Fibroblast of skin of back (primary cell): ENCODE measurements around the gene PAX2. TPM values are rescaled to one million over a fixed set of nuclear protein-coding genes. Genes with fewer than 3 reads are reported as not detected.
A peak's percentile ranks its signal among the peaks of the same experiment; 100 is the strongest.
"Not testable (repeated sequence)": the region's sequence is repeated elsewhere in the genome, so short reads cannot be mapped to it uniquely, and the experiment has no call there.

Experiments used
- DNase-seq: peaks from one replicate; pipeline ENCODE4 v3.0.0-alpha.2; 2013
- polyA plus RNA-seq, 2 experiments: library from polyadenylated mRNA; unstranded; fragments of 120-200 nt; gene quantifications; one replicate each; pipeline ENCODE4 v1.2.1, GENCODE V29; 2013; ENCODE audit not compliant: insufficient read length in 2 of 2

PAX2 gene
- not detected for polyA plus RNA-seq (2013, experiment 1 of 2; ENCODE audit: insufficient read length)
- polyA plus RNA-seq (2013, experiment 2 of 2; ENCODE audit: insufficient read length), result not detected

DNA sequence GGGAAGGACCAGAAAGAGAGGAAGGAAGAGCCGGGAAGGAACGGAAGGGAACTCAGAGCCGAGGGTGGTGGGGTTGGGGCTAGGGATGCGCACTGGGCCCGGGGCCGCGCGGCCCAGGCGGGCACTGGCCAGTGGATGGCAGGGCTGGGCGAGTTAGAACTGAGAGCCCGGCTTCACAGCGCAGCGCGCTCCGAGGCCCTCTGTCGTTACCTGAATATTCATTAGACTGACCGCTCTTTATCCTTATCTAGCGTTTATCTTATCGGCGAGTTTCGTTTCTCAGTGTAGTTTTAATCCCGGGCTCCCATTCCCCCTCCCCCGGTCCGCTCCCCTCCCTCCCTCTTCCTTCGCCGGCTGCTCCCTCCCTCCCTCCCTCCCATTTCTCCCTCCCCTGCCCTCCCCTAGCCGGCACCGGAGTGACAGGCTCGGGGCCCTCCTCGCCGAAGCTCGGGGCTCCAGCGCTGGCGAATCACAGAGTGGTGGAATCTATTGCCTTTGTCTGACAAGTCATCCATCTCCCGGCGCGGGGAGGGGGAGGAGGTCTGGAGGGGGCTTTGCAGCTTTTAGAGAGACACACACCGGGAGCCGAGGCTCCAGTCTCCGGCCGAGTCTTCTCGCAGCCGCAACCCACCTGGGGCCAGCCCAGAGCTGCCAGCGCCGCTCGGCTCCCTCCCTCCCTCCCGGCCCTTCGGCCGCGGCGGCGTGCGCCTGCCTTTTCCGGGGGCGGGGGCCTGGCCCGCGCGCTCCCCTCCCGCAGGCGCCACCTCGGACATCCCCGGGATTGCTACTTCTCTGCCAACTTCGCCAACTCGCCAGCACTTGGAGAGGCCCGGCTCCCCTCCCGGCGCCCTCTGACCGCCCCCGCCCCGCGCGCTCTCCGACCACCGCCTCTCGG, at the start of gene PAX2:
Gene PAX2 (plus strand): TSS at position 596 of the 895 bp plus-strand sequence. CDS start 679 bp downstream, outside the sequence.
- DNase-seq, result no peak

DNA sequence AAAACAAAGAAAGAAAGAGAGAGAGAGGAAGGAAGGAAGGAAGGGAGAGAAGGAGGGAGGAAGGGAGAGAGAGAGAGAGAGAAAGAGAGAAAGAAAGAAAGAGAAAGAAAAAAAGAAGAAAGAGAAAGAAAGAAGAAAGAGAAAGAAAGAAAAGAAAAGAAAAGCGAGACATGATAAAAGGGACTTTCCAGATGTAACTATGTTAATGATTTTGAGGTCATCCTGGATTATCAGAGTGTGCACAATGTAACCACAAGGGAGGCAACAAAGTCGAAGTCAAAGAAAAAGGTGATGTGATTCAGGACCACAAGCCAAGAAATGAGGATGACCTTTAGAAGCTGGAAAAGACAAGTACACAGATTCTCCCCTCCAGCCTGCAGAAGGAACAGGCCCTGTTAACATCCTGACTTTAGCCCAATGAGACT, 48.9 kb upstream of the PAX2 start:
- DNase-seq, result no peak

DNA sequence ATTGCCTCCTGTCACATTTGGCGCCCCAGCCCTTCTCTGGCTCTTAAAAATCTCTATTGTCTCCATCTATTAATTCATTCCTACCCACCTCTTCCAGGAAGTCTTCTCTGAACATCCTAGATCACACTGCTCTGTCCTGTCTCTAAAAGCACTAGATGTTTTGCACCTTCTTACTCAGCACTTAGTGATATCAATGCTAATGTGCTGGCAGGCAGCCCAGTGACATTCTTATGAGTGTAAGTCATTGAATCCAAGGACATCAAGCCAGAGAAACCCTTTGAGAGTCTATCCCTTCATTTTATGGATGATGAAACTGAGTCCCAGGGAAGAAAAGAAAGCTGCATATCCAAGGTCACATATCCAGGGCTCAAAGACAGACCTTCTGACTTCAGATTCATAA, 48.3 kb upstream of the PAX2 start:
- peak; percentile 60 for DNase-seq

DNA sequence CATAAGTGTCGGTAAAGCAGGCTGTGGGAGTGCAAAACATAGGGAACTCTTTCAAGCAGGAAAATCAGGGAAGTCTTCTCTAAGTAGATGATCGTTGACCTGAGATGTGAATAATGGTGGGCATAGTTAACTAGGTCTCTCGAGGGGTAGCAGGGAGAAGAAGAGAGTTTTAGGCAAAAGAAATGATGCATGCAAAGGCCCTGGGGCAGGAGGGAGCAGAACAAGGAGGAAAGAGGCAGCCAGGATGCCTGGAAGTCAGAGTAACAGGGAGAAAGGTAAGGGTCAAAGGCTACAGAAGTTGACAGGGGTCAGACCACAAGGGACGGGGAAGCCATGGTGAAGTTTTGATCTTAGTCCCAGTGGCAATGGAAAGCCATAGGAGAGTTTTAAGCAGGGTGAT, 47.8 kb upstream of the PAX2 start:
- no peak for DNase-seq

DNA sequence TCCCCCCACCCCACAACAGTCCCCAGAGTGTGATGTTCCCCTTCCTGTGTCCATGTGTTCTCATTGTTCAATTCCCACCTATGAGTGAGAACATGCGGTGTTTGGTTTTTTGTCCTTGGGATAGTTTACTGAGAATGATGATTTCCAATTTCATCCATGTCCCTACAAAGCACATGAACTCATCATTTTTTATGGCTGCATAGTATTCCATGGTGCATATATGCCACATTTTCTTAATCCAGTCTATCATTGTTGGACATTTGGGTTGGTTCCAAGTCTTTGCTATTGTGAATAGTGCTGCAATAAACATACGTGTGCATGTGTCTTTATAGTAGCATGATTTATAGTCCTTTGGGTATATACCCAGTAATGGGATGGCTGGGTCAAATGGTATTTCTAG, 43.7 kb upstream of the PAX2 start:
- not testable (repeated sequence) for DNase-seq

DNA sequence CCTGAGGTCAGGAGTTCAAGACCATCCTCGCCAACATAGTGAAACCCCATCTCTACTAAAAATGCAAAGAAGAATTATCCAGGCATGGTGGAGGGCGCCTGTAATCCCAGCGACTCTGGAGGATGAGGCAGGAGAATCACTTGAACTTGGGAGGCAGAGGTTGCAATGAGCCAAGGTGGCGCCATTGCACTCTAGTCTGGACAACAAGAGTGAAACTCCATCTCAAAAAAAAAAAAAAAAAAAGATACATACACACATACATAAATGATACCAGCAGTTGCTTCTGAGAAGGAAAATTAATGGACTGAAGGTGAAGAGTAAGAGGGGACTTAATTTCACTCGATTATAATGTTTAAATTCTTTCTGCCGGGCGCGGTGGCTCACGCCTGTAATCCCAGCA, 40.2 kb upstream of the PAX2 start:
- no peak for DNase-seq

DNA sequence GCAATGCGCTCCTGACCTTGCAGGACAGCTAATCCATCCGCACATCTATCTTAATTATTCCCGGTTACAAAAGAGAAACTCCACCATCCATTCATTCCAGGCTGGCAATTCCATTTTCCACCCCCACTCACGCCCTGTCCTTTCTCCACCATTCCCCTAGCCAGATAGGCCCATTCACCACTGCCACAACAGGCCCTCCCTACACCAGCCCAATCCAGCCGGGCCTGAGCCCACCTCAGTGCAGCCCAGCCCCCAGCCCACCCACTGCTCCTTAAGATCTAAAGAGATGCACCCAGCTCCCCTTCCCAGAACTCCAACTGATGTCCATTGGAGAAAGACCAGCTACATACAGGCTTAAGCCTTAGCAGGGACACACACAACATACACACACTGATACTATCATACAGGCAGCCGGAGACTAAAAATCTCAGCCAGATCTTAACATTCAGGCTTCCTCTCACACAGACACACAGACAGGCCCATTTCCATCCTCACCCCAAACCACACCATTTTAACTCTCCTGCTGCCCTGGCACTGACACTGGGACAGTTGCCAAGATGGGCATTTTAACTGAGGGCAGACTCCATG, 38.0 kb upstream of the PAX2 start:
- DNase-seq, result no peak

DNA sequence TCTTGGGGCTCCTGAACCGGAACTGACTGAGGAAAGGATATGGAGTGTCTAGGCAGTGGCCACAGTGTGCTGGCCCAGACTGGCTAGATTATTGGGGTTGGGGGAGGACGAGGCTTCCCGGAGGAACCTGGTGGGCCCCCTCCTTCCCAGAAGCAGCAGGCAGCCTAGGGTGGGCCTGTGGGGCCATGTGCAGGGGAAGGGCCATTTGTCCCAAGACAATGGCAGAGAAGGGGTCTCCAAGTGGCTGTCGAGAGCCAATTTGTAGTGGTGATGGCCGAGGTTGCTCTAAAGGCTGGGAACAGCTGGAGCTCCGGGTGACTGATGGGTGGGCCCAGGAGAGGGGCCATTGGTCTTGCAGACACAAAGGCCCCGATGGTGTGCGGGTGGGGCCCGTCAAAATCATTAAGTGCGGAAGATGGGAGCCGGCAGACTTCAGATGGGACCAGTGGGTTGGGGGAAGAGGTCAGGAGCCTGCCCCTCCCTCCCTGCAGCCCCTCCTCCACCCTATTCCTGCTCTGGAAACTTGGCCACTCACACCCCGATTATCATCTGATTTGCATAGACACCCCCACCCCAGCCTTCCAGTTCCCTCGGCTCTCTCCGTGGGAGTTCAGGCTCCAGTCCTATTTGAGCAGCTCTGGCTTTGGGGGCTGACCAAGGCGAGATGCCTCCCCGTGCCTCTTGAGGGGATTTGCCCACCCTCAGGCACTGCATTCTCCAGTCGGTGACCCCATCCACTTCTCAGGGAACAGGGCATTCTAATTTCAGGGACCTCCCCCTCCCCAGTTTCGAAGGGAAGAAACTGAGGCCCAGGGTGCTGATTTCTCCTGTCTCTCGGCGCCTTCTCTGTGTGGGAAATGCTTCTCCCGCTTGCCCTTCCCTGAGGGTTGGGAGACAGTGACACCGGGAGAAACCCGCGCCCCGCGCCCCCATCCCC, 36.0 kb upstream of the PAX2 start:
- DNase-seq, result no peak

DNA sequence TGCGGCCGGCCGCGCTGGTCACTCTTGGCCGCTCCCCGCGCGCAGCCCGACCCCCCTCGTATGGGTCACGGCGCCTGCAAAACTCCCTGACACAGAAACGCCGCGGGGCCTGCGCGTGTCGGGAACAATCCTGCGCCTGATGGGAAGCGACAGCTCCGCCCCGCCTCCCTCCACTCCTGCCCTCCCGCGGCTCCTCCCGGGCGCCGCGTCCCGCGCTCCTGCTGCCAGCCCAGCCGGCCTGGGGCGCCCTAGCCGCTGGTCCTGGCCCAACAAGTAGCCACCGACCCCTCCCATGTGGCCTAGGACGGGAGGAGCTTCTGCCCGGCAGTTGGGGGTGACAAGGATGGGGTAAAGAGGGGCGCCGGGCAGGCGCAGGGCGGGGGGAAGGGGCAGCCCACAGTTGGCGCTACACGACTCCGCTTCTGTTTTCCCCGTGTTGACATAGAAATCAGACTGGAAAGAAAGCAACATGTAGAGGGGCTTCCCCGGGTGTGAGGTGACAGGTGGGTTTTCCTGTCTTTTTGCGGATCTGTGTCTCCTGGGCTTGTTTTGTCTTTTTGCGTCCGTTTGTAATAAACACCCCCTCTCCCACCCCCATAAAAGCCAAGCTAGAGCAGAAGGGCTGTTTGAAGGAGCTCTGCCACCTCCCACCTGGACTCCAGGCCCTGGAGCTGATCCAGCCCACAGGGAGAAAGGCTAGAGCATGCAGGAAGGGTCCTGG, 35.1 kb upstream of the PAX2 start:
- no peak for DNase-seq

DNA sequence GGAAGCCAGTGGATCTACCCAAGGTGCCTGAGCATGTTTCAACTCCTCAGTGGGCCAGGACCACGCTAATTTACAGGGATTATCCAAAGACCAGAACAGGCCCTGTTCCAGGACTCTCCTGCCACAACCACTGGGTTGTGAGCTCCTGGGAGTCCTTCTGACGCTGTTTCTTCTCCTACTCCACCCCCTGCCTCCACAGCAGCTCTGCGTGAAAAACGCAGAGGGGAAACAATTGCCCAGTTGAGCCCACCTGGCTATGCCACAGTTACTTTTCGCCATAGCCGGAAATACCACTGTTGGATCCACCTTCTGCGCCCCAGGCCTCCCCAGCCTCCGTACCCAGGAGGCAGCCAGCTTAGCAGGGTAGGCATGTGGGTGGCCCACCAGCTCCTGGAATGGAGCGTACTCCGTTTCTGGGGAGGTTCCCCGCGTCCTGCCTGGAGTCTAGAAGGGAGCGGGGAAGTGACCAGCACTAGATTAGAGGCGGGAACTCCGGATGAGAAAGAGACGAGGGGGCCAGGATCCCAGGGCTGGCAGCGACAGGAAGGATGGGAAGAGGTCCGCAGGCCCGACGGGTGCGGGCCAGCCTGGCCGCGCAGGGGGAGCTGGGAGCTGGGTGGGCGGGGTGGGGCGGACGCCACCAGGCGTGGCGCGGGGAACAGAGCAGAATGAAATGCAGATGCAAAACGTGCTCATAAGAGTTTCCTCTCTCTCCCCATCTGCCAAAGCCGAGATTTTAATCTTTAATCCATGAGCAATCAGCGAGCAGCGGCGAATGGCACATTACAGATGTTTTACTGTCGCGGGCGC, 32.1 kb upstream of the PAX2 start:
- DNase-seq, result no peak

DNA sequence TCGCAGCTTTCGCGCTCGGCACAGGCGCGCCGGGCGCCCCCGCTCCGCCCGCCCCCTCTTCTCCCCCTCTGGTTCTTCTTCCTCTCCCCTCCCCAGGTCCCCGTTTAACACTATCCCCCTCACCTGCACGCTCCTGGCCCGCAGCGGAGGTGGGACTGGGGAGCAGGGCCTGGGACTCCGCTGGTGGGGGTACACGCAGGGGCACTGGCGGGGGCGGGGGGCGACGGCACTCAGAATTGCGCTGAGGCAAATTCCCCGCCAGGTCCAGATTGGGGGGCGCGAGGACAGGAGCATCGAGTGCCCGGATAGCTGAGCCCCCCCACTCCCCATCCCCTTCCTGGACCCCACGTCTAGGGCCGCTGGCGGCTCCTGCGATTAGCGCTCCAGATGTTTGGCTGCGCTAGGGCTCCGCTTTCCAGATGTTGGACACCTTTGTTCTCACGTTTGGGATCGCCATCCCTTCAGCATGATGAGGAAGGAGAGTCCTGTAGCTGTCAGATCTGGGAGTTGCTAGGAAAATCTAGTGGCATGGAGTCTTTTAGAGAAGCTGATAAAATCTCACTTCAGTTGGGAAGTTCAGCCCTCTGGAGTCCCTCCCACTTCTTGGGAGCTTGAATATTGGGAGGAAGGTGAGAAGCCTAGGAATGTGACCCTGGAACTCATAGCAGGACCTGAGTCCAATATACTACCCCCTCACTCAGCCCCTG, 31.4 kb upstream of the PAX2 start:
- no peak for DNase-seq

DNA sequence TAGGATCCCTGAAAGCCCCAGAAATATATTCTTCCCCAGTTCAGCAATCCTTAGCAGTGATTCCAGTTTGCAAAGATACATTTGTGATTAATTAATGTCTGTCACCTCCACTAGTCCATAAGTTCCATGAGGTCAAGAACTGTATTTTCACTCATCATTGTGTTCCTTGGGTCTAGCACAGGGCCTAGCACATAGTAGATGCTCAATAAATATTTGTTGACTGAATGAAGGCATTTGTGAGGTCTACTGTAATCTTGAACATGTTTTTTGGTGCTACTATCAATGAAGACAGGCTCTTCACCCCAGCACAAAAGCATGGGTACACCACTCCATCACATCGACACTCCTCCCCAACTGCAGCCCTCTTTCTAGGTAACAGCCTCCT, 30.8 kb upstream of the PAX2 start:
- DNase-seq, result no peak

DNA sequence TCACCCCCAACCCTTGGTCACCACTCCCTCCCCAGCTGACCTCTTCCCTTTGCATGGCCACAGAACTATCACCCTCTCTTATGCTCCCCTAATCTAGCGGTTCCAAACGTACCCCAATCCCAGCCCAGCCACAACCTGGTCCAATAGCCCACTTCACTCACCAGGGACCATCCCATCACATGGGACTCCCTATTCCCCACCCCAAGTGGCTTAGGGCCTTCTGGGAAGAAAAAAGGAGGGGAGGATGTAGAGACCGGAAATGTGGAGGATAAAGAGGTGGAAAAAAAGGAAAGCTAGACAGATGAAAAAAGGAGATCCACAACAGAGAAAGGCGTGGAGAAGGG, 30.3 kb upstream of the PAX2 start:
- no peak for DNase-seq

DNA sequence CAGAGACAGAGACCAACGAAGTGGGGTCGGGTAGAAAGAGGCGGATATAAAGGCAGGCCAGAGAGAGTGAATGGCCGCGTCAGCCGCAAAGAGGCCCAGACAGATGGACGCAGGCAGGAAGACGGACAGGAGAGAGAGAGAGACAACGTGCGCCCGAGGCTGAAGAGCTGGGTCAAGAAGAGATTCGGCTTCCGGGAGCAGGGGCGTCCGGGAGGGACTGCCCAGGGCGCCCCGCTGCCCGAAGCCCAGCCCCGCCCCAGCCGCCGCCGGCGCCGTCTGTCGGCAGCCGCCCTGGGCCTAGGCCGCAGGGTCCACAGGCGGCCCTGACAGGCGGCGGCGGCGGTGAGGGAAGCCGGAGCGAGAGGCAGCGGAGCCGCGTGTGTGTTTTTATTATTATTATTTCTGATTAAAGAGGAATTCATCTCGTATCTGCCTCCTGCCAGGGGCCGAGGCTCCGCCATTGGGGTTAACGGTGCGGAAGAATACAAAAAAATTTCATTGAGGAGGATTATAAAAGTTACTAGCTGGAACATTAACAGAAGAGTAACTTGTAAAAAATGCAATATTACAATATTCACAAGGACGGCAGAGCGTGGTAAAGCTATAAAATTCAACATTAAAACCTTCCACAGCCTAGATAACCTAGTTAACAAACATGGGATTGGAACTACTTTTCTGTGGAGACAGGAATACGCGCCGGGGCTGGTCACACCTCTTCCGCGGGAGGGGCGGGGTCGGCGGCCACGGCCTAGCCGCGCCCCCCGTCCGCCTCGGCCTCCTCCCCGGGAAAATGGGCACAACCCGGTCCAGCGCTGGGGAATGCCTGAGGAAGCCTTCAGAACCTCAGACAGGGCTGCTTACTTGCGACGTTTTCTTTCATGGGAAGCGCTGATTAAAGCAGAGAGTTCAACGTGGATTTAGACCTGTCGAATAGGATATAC, 29.7 kb upstream of the PAX2 start:
- DNase-seq, result no peak

DNA sequence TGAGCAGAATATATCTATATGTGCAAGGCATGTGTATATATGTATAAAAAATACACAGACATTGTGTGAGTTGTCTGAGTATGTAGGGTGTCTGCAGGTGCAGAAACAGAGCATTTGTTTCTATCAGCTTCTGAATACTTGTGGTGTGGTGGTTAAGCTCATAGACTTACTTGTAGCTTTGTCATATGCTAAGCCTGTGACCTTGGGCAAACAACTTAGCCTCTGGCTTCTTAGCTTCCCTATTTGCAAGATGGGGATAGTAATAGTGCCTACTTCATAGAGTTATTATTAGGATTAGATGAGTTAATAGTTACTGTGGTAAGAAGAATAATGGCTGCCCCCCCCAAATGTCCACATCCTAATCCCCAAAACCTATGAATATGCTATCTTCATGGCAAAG, 28.2 kb upstream of the PAX2 start:
- no peak for DNase-seq

DNA sequence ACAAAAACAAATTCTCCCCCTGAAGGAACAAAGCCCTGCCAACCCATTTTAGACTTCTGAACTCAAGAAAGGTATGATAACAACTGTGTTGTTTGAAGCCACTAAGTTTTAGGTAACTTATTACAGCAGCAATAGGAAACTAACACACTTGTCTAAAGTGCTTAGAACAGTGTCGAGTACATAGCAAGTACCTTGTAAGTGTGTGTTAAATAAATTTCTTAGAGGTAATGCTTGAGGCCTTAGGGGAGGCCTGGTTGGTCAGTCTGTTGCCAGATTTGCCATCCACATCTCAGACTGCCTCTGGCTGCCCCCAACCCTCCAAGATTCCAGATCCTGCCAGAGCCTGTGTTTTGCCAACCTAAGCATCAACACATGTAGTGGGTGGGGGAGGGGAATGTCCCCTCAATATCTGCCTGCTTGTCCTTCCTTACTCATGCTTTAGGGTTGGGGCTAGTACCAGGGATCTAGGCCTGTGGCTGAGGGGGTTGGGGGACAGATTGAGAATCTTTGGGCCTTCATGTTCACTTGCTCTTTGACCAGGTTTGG, 27.1 kb upstream of the PAX2 start:
- no peak for DNase-seq

DNA sequence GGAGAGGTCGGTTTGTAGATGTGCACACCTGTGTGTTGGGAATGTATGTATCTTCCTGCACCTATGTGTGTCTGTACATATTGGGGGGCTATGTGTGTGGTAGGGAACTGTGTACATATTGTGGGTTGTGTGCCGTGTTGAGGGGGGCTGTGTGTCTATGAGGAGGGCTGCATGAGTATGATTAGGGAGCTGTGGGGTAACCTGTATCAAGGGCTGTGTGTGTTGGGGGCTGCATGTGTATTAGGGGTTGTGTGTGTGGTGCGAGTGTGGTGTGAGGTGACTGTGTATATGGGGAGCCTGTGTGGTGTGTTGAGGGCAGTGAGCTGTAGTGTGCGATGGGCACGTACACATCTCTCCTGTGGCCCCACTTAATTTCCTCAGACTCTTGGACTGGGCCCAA, 22.2 kb upstream of the PAX2 start:
- no peak for DNase-seq

DNA sequence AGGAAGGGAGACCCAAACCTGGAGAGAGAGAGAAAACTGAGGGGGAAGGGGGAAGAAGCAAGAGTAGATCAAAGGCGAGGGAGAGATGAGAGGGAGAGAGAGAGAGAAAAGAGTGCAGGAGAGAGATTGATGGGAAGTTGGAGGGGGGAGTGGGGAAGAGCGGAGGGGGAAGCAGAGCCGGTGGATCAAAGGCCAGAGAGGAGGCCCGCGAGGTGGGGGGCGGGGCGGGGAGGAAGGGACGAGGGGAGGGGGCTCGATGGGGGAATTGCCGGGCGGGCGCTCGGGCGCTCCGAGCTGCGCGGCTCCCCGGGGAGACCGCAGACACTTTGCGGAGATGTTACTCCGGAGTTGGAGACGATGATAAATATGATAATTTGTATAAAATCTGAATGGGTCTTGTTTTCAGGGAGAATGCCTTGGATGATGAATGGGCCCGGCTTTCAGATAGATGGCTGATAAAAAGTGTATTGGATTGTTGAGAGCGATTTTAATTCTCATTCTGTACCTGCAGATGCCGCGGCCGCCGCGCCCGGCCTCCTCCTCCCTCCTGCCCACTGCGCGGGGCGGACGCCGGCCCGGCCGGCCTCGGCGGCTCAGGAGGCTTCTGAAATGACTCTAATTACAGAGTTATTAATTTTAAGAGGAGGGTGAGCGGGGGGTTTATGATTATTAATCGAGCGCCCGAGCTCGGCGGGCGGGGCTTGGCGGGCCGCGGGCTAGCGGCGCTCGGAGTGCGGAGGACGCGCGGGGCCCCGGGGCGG, 21.4 kb upstream of the PAX2 start:
- DNase-seq, result no peak
